GM18505 (cell line): ENCODE measurements around the gene CASP8AP2.
A peak's percentile ranks its signal among the peaks of the same experiment; 100 is the strongest.
"Not testable (repeated sequence)": the region's sequence is repeated elsewhere in the genome, so short reads cannot be mapped to it uniquely, and the experiment has no call there.

Source experiments
- ATAC-seq: cut with Tn5 transposase; IDR thresholded peaks from one replicate; pipeline ENCODE4 v1.9.1; 2021; ENCODE audit not compliant: unreplicated experiment
- POLR2A ChIP-seq: IDR thresholded peaks from 4 replicates; pipeline ENCODE4 v1.6.1; 2011; ENCODE audit warnings: borderline replicate concordance; ENCODE audit not compliant: insufficient read depth, insufficient read length; ENCODE audit errors: extremely low read depth

CASP8AP2 gene

GRCh38 chr6:89829472-89830169, at the start of gene CASP8AP2:
CASP8AP2 (plus strand) TSS chr6:89829880.
- ATAC-seq: peak; percentile 98
- TF ChIP-seq POLR2A: peak; percentile 78

DNA sequence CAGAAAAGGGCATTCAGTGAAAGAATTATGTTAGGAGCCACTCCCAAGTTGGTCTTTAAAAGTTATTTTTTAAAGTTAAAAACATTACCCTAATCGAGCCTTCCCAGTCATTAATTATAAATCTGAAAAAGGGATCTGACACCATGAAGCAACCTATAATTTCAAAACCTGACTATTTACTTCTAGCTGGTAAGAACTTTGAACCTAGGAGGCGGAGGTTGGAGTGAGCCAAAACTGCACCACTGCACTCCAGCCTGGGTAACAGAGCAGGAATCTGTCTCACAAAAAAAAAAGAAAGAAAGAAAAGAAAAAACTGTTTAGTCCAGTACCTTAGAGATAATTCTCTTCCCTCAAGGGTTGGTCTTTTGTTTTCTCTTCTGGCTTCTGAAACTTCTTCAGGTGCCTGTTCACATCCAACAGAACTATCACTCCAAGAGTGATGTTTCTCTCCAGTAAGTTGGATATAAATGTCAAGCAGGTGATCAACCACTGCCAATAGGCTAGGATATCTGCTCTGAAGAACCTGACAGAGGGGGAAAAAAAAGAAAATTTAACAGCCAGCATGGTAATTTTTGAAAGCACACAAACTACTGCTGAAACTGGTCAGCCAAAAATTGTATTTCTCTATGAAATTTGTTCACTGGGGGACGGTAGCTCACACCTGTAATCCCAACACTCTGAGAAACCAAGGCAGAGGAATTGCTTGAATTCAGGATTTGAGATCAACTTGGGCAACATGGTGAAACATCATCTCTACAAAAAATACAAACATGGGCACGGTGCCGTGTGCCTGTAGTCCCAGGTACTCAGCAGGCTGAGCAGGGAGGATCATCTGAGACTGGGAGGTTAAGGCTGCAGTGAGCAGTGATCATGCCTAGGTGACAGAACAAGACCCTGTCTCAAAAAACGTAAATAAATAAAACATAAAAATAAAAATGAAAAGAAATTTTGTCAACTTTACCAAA, 48.3 kb upstream of the CASP8AP2 start:
- no peak for TF ChIP-seq POLR2A
- ATAC-seq: no peak

GRCh38 chr6:89782222-89782621, 47.5 kb upstream of the CASP8AP2 start:
- TF ChIP-seq POLR2A: no peak
- no peak for ATAC-seq

DNA sequence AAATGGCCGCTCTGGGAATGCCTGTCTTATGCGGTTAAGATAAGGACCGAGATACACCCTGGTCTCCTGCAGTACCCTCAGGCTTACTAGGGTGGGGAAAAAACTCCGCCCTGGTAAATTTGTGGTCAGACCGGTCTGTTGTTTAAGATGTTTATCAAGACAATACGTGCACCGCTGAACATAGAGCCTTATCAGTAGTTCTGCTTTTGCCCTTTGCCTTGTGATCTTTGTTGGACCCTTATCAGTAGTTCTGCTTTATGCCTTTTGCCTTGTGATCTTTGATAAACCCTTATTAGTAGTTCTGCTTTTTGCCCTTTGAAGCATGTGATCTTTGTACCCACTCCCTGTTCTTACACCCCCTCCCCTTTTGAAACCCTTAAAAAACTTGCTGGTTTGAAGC, 46.4 kb upstream of the CASP8AP2 start:
- ATAC-seq: not testable (repeated sequence)

DNA sequence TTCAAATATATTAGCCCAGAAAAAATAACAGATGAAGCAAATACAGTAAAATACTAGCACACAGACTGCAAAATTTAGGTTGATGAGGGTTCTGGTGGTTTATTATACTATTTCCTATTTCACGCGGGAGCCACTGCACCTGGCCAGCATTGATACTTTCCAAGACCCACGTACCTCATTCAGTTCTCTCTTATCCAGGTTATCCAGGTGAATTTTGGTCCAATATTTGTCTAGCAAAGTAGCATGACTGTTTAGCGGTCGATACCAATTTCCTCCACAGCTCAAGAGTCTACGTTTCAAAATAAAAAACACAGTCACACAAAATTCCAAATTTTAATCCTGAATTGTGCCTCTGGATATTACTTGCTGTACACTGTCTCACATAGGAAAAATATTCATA, 44.8 kb upstream of the CASP8AP2 start:
- no peak for TF ChIP-seq POLR2A
- ATAC-seq: no peak

DNA sequence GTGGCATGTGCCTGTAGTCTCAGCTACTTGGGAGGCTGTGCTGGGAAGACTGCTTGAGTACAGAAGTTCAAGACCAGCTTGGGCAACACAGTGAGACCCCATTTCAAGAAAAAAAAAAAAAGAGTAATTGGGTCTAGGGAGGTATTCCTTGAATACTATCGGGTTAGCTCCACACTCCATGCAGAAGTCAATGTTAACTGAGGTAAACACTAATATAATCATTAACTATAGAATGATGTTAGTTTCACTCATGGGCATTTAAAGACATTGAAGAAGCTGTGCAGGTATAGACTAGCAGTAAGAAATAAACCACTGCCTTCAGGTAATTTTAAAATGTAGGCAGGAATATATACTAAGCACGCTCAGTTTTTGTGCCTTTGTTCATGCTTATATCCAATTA, 42.7 kb upstream of the CASP8AP2 start:
- TF ChIP-seq POLR2A: no peak
- no peak for ATAC-seq

DNA sequence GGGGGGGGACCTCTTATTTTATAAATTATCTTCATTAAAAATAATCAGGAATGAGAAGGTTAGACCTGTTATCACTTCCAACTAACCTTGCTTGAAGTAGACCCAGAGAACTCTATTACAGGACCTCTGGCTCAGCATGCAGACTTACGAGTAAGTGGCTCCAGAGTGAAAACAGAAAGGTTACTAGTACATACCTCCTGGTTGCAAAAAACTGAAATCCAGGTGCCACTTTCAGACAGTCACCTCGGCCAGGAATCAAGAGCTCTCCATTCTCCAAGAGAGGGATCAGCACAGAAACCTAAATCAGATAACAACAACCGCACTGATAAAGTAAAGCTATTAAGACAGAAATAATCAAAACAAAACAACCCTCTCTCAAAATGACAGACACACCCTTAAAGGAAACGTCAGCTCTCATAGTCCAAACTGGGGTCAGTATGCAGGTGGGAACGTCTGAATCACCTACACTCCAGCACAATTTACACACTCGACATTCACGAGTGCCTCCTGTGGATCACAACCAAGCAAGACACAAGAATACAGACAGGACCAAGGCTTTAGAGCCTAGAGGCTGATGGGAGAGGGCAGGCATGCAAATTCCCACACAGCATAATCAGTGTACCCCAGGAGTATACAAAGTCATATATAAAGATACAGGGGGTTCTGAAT, 41.9 kb upstream of the CASP8AP2 start:
- ATAC-seq: no peak
- no peak for TF ChIP-seq POLR2A

GRCh38 chr6:89789980-89790379, 39.7 kb upstream of the CASP8AP2 start:
- TF ChIP-seq POLR2A: no peak
- no peak for ATAC-seq

GRCh38 chr6:89790403-89790802, 39.3 kb upstream of the CASP8AP2 start:
- ATAC-seq: no peak
- TF ChIP-seq POLR2A: no peak

DNA sequence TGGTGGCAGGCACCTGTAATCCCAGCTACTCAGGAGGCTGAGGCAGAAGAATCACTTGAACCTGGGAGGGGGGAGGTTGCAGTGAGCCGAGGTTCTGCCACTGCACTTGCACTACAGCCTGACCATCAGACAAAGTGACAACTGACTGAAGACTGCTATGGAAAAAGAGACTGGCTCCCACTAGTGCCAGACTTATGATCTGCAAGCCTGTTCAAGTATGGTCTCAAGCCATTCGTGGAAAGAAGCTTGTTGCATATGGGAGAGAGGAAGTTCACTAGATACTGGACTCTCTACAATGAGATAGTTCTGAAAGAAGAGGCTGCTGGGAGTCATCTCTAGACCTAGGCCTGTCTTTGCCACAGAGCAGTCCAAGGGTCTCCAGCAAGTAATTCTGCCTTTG, 36.8 kb upstream of the CASP8AP2 start:
- no peak for TF ChIP-seq POLR2A
- ATAC-seq: peak; percentile 69

DNA sequence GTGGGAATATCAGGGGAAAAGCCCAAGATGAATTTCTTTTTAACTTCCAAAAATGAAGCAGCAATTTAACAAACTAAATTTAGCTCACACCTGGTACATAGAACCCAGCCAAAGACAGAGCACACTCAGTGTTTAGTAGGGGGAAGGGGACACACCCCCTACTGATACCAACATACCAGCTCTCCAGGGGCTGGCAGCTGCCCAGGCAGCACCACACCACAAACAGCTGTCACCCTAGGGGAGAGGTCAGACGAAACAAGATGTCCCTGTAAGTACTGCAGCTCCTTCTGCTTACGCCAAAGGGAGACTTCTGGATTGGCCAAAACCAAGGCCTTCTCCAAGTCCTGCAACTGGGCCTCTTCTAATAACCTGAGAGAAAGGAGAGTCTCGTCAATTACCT, 36.1 kb upstream of the CASP8AP2 start:
- TF ChIP-seq POLR2A: no peak
- no peak for ATAC-seq

DNA sequence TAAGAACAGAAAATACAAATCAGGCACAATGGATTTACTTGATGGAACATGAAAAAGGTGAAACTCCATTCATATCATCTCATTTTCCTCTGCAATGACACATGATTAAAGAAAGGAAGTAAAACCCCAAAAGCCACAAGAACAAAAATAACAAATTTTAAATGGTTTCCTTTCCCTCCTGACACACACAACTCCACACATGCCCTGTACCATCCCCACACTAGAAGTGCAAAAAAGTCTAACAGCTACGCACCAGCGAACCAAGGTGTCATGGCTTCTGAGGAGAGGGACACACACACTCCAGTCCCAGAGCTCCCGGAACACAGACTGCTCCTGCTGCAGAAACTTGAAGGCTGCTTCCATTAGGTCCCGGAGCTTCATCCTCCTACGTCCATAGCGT, 35.4 kb upstream of the CASP8AP2 start:
- ATAC-seq: no peak

GRCh38 chr6:89797317-89797716, 32.4 kb upstream of the CASP8AP2 start:
- no peak for TF ChIP-seq POLR2A

More for the DNA sequence above, 35.4 kb upstream of the CASP8AP2 start:
- TF ChIP-seq POLR2A: no peak

More at GRCh38 chr6:89797317-89797716, 32.4 kb upstream of the CASP8AP2 start:
- ATAC-seq: no peak
